ENCODE results near the gene ZCCHC9. TPM values are rescaled to one million over a fixed set of nuclear protein-coding genes. Genes with fewer than 3 reads are reported as not detected.

Gene ZCCHC9
- total RNA-seq, 1 experiment from 2014 or later = 16.5 TPM

- no TSS peak for BruUV-seq (replicated peaks)
- no peaks in the 10 kb centered on the region for H3K36me3 ChIP-seq (ENCODE audit: insufficient read depth, low read length, poor library complexity, severe bottlenecking)
- no peak overlapping the region for H3K4me3 ChIP-seq (ENCODE audit: low read depth, low read length, poor library complexity, severe bottlenecking)
- intact Hi-C loops (cut with micrococcal nuclease; ENCODE audit: unreplicated experiment) = no loop called here
- no peak for DNase-seq (ENCODE audit: low spot score)
- no peaks in the 10 kb centered on the region for H3K27me3 ChIP-seq (replicated peaks; ENCODE audit: insufficient read depth, low read depth, low read length, poor library complexity)
- no peak overlapping the region for H3K27ac ChIP-seq (ENCODE audit: low read depth, low read length, poor library complexity, severe bottlenecking)
- H3K4me1 ChIP-seq (ENCODE audit: insufficient read depth, low read length, poor library complexity, severe bottlenecking) = no peaks in the 10 kb centered on the region
- TF ChIP-seq EZH2 (IDR thresholded peaks at IDR 0.05; ENCODE audit: borderline replicate concordance, low read depth, low read length, poor library complexity, severe bottlenecking) = no peak
- no peak for TF ChIP-seq CTCF (conservative IDR thresholded peaks at IDR 0.05; ENCODE audit: low read depth, low read length)
- no peaks in the 10 kb centered on the region for H3K9me3 ChIP-seq (ENCODE audit: low read depth, low read length, poor library complexity, severe bottlenecking)
- POLR2A ChIA-PET (ENCODE audit: low non-redundant PET) = no interaction called here
- CTCF ChIA-PET = interaction anchor here (0.9 kb wide), 1 partner anchor 374 kb away, joined by 7 read pairs; no protein-coding TSS in a partner anchor
These were observed 17.4 kb upstream of the ZCCHC9 start for GRCh38 chr5:81283976-81284375.

- Histone ChIP-seq H3K9me3 (ENCODE audit: low read depth, low read length, poor library complexity, severe bottlenecking) (no peaks in the 10 kb centered on the region), H3K4me1 (ENCODE audit: insufficient read depth, low read length, poor library complexity, severe bottlenecking) (no peaks in the 10 kb centered on the region), H3K27me3 (replicated peaks; ENCODE audit: insufficient read depth, low read depth, low read length, poor library complexity) (no peaks in the 10 kb centered on the region), H3K4me3 (ENCODE audit: low read depth, low read length, poor library complexity, severe bottlenecking) (no peak overlapping the region), H3K36me3 (ENCODE audit: insufficient read depth, low read length, poor library complexity, severe bottlenecking) (no peaks in the 10 kb centered on the region), H3K27ac (ENCODE audit: low read depth, low read length, poor library complexity, severe bottlenecking) (no peak overlapping the region)
- BruUV-seq (replicated peaks) = no TSS peak
- TF ChIP-seq EZH2 (IDR thresholded peaks at IDR 0.05; ENCODE audit: borderline replicate concordance, low read depth, low read length, poor library complexity, severe bottlenecking) = no peak
- TF ChIP-seq CTCF (conservative IDR thresholded peaks at IDR 0.05; ENCODE audit: low read depth, low read length) = no peak
- intact Hi-C loops (cut with micrococcal nuclease; ENCODE audit: unreplicated experiment) = no loop called here
- no peak for DNase-seq (ENCODE audit: low spot score)
- CTCF ChIA-PET = no interaction called here
- POLR2A ChIA-PET (ENCODE audit: low non-redundant PET) = no interaction called here
These were observed 15.2 kb upstream of the ZCCHC9 start for GRCh38 chr5:81286059-81286617.

GRCh38 chr5:81288021-81288433 lies 13.4 kb upstream of the ZCCHC9 start:
- no peak for DNase-seq (ENCODE audit: low spot score)
- Histone ChIP-seq H3K36me3 (ENCODE audit: insufficient read depth, low read length, poor library complexity, severe bottlenecking) (no peaks in the 10 kb centered on the region), H3K27me3 (replicated peaks; ENCODE audit: insufficient read depth, low read depth, low read length, poor library complexity) (no peaks in the 10 kb centered on the region), H3K4me3 (ENCODE audit: low read depth, low read length, poor library complexity, severe bottlenecking) (no peak overlapping the region), H3K4me1 (ENCODE audit: insufficient read depth, low read length, poor library complexity, severe bottlenecking) (no peaks in the 10 kb centered on the region), H3K27ac (ENCODE audit: low read depth, low read length, poor library complexity, severe bottlenecking) (no peak overlapping the region), H3K9me3 (ENCODE audit: low read depth, low read length, poor library complexity, severe bottlenecking) (peaks cover 15% of the 10 kb centered on the region)
- TF ChIP-seq CTCF (conservative IDR thresholded peaks at IDR 0.05; ENCODE audit: low read depth, low read length) = no peak
- TF ChIP-seq EZH2 (IDR thresholded peaks at IDR 0.05; ENCODE audit: borderline replicate concordance, low read depth, low read length, poor library complexity, severe bottlenecking) = no peak
- ChIA-PET POLR2A (ENCODE audit: low non-redundant PET) (no interaction called here), CTCF (no interaction called here)
- no TSS peak for BruUV-seq (replicated peaks)
- intact Hi-C loops (cut with micrococcal nuclease; ENCODE audit: unreplicated experiment) = no loop called here
